Fibroblast of skin of back (primary cell): ENCODE results near the gene WRAP73.
A peak's percentile ranks its signal among the peaks of the same experiment; 100 is the strongest.

Experiments used
- DNase-seq: peaks from one replicate; pipeline ENCODE4 v3.0.0-alpha.2; 2013

Gene WRAP73

GRCh38 chr1:3681898-3682806 lies 32.2 kb upstream of the WRAP73 start:
- DNase-seq: no peak

- no peak for DNase-seq
Observed at GRCh38 chr1:3681231-3681897, 31.5 kb upstream of the WRAP73 start.

- no peak for DNase-seq
Observed at GRCh38 chr1:3680488-3681230, 30.8 kb upstream of the WRAP73 start.

- DNase-seq: no peak
Observed at GRCh38 chr1:3679799-3680453, 30.0 kb upstream of the WRAP73 start.

- DNase-seq: no peak
Observed at GRCh38 chr1:3679098-3679555, 29.2 kb upstream of the WRAP73 start.

- no peak for DNase-seq
Observed at GRCh38 chr1:3678361-3679097, 28.6 kb upstream of the WRAP73 start.

- DNase-seq: no peak
Observed at GRCh38 chr1:3677484-3677883, 27.6 kb upstream of the WRAP73 start.

- DNase-seq: no peak
Observed at GRCh38 chr1:3676581-3677470, 26.9 kb upstream of the WRAP73 start.

- DNase-seq: no peak
Observed at GRCh38 chr1:3675436-3675835, 25.5 kb upstream of the WRAP73 start.

GRCh38 chr1:3674100-3675094 lies 24.5 kb upstream of the WRAP73 start:
- no peak for DNase-seq

- no peak for DNase-seq
Observed at GRCh38 chr1:3673381-3674099, 23.6 kb upstream of the WRAP73 start.

- no peak for DNase-seq
Observed at GRCh38 chr1:3672971-3673361, 23.1 kb upstream of the WRAP73 start.

- DNase-seq: no peak
Observed at GRCh38 chr1:3672231-3672970, 22.5 kb upstream of the WRAP73 start.

GRCh38 chr1:3671371-3672180 lies 21.7 kb upstream of the WRAP73 start:
- peak; percentile 17 for DNase-seq

- no peak for DNase-seq
Observed at GRCh38 chr1:3670823-3671265, 20.9 kb upstream of the WRAP73 start.

GRCh38 chr1:3669971-3670431 lies 20.1 kb upstream of the WRAP73 start:
- no peak for DNase-seq

- no peak for DNase-seq
Observed at GRCh38 chr1:3669421-3669821, 19.5 kb upstream of the WRAP73 start.
